ENCODE data around the gene TRIM47. TPM values are rescaled to one million over a fixed set of nuclear protein-coding genes. Genes with fewer than 3 reads are reported as not detected.

The TRIM47 gene
- total and polyA plus RNA-seq, 2 of the 13 experiments (the other 11 are each of a cell fraction or from before 2014, with no cell fraction given) = 33.5 to 82.0 TPM

DNA sequence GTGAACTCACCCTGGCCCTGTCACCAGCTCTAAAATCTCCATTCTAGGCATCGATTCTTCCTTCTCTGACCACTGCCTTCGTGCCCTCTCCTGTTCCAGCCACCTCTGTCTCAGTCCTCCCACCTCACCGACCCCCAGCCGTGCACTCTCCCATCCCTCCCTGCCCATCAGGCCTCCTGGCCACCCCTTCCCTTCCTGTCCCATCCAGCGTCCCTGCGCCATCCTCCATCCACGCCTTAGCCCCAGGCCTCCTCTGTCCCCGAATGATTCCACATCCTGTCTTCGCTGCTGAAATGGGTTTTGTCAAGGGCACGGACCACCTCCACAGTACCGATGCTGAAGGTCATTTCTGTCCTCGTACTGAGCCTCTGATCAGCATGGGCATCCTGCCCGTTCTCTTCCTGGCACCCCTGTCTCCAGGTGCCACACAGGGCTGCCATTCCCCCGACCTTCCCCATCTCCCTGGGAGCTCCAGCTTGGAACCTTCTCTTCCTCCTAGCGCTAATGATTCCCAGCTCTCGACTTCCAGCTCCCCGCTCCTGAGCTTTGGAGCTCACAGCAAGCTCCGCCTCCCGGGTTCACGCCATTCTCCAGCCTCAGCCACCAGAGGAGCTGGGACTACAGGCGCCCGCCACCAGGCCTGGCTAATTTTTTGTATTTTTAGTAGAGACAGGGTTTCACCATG lies 15.8 kb upstream of the TRIM47 start (continued):
- TF ChIP-seq ZNF501 (CRISPR knock-in tag; IDR thresholded peaks at IDR 0.05) (peak; percentile 46; the same call in 1 of the 2 replicates), ZNF317 (CRISPR knock-in tag; IDR thresholded peaks at IDR 0.05) (peak; percentile 13), ZFP36L2 (CRISPR knock-in tag; IDR thresholded peaks at IDR 0.05) (no peak), BCL6 (CRISPR knock-in tag; IDR thresholded peaks at IDR 0.05) (no peak), MTA1 (CRISPR knock-in tag; IDR thresholded peaks at IDR 0.05; ENCODE audit: borderline replicate concordance) (0 out of 2 replicates have a peak, but pooled peaks have one; percentile 33), RFX5 (IDR thresholded peaks at IDR 0.05; ENCODE audit: low read depth, low read length) (peak; percentile 22; the same call in 1 of the 2 replicates), HES4 (CRISPR knock-in tag; IDR thresholded peaks at IDR 0.05; ENCODE audit: borderline replicate concordance) (no peak), ZNF329 (CRISPR knock-in tag; IDR thresholded peaks at IDR 0.05; ENCODE audit: low read depth) (no peak), RBAK (CRISPR knock-in tag; IDR thresholded peaks at IDR 0.05) (peak; percentile 55; the same call in 1 of the 2 replicates), NR3C1 (CRISPR knock-in tag; IDR thresholded peaks at IDR 0.05) (no peak), CBX5 (CRISPR knock-in tag; IDR thresholded peaks at IDR 0.05; ENCODE audit: borderline replicate concordance) (no peak), HNRNPH1 (optimal IDR thresholded peaks at IDR 0.05; ENCODE audit: low read depth, low read length) (no peak), ZNF124 (CRISPR knock-in tag; IDR thresholded peaks at IDR 0.05) (no peak), MED1 (CRISPR knock-in tag; IDR thresholded peaks at IDR 0.05) (peak; percentile 54), ZBTB38 (CRISPR knock-in tag; IDR thresholded peaks at IDR 0.05) (peak; percentile 68), POLR2A (IDR thresholded peaks at IDR 0.05; ENCODE audit: insufficient read depth in 1 of 2, low read depth in 2 of 2, low read length in 2 of 2) (peak in 1 of 2 experiments; percentile 37; a peak in 1 of 4 replicates), PHF8 (CRISPR knock-in tag; IDR thresholded peaks at IDR 0.05) (peak; percentile 46; the same call in 1 of the 2 replicates), HOXA3 (CRISPR knock-in tag; IDR thresholded peaks at IDR 0.05) (peak; percentile 28; the same call in 1 of the 2 replicates)
- TF ChIP-seq, protein P1, sequence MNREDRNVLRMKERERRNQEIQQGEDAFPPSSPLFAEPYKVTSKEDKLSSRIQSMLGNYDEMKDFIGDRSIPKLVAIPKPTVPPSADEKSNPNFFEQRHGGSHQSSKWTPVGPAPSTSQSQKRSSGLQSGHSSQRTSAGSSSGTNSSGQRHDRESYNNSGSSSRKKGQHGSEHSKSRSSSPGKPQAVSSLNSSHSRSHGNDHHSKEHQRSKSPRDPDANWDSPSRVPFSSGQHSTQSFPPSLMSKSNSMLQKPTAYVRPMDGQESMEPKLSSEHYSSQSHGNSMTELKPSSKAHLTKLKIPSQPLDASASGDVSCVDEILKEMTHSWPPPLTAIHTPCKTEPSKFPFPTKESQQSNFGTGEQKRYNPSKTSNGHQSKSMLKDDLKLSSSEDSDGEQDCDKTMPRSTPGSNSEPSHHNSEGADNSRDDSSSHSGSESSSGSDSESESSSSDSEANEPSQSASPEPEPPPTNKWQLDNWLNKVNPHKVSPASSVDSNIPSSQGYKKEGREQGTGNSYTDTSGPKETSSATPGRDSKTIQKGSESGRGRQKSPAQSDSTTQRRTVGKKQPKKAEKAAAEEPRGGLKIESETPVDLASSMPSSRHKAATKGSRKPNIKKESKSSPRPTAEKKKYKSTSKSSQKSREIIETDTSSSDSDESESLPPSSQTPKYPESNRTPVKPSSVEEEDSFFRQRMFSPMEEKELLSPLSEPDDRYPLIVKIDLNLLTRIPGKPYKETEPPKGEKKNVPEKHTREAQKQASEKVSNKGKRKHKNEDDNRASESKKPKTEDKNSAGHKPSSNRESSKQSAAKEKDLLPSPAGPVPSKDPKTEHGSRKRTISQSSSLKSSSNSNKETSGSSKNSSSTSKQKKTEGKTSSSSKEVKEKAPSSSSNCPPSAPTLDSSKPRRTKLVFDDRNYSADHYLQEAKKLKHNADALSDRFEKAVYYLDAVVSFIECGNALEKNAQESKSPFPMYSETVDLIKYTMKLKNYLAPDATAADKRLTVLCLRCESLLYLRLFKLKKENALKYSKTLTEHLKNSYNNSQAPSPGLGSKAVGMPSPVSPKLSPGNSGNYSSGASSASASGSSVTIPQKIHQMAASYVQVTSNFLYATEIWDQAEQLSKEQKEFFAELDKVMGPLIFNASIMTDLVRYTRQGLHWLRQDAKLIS (CRISPR knock-in tag; IDR thresholded peaks at IDR 0.05) = no peak
- TF ChIP-seq, protein P2, sequence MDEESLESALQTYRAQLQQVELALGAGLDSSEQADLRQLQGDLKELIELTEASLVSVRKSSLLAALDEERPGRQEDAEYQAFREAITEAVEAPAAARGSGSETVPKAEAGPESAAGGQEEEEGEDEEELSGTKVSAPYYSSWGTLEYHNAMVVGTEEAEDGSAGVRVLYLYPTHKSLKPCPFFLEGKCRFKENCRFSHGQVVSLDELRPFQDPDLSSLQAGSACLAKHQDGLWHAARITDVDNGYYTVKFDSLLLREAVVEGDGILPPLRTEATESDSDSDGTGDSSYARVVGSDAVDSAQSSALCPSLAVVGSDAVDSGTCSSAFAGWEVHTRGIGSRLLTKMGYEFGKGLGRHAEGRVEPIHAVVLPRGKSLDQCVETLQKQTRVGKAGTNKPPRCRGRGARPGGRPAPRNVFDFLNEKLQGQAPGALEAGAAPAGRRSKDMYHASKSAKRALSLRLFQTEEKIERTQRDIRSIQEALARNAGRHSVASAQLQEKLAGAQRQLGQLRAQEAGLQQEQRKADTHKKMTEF (CRISPR knock-in tag; IDR thresholded peaks at IDR 0.05) = peak; percentile 63; the same call in 1 of the 2 replicates
- TF ChIP-seq, protein P3, sequence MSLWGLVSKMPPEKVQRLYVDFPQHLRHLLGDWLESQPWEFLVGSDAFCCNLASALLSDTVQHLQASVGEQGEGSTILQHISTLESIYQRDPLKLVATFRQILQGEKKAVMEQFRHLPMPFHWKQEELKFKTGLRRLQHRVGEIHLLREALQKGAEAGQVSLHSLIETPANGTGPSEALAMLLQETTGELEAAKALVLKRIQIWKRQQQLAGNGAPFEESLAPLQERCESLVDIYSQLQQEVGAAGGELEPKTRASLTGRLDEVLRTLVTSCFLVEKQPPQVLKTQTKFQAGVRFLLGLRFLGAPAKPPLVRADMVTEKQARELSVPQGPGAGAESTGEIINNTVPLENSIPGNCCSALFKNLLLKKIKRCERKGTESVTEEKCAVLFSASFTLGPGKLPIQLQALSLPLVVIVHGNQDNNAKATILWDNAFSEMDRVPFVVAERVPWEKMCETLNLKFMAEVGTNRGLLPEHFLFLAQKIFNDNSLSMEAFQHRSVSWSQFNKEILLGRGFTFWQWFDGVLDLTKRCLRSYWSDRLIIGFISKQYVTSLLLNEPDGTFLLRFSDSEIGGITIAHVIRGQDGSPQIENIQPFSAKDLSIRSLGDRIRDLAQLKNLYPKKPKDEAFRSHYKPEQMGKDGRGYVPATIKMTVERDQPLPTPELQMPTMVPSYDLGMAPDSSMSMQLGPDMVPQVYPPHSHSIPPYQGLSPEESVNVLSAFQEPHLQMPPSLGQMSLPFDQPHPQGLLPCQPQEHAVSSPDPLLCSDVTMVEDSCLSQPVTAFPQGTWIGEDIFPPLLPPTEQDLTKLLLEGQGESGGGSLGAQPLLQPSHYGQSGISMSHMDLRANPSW (CRISPR knock-in tag; IDR thresholded peaks at IDR 0.05; ENCODE audit: borderline replicate concordance) = no peak
- TF ChIP-seq, protein P4, sequence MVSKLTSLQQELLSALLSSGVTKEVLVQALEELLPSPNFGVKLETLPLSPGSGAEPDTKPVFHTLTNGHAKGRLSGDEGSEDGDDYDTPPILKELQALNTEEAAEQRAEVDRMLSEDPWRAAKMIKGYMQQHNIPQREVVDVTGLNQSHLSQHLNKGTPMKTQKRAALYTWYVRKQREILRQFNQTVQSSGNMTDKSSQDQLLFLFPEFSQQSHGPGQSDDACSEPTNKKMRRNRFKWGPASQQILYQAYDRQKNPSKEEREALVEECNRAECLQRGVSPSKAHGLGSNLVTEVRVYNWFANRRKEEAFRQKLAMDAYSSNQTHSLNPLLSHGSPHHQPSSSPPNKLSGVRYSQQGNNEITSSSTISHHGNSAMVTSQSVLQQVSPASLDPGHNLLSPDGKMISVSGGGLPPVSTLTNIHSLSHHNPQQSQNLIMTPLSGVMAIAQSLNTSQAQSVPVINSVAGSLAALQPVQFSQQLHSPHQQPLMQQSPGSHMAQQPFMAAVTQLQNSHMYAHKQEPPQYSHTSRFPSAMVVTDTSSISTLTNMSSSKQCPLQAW (CRISPR knock-in tag; IDR thresholded peaks at IDR 0.05) = peak; percentile 43; the same call in 1 of the 2 replicates

All from HepG2 (cell line).